Measurements from ENCODE around the gene APCDD1L.

APCDD1L gene

DNA sequence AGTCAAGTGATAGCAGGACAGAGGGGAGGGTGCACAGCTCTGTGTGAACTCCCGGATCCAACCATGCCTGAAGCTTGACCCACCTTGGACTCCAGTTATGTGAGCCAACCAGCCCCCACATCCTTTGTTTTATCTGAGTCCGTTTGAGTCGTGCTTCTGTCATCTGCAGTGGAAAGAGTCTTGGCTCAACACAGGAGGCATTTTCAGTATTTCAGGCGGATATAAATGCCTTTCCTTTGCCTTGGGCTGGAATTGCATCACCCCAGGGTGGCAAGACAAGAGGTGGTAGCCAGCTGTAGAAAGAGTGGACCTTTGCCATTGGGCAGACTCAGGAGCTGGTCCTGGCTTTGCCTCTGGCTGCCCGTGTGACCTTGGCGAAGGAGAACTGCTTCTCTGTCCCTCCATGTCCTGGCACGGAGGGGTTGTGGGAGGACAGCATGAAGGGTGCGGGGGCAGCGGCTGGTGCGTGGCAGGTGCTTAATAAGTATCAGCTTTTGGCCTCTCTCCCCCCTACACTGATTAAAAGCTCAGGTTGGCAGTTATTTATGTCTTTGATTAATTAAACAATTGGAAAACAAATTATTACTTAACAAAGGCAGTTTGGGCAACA, 42.6 kb upstream of the APCDD1L start:
- no peak overlapping the region for H3K9ac ChIP-seq (ENCODE audit: low read length)
- no peaks in the 10 kb centered on the region for H4K20me1 ChIP-seq (ENCODE audit: low read depth, low read length)
- no peaks in the 10 kb centered on the region for H3K9me2 ChIP-seq (replicated peaks; ENCODE audit: insufficient read depth, low read length)
- H3K79me2 ChIP-seq (ENCODE audit: insufficient read depth, low read length): no peaks in the 10 kb centered on the region
- H2AFZ ChIP-seq (ENCODE audit: low read depth, low read length, severe bottlenecking): no peak overlapping the region
- TF ChIP-seq EZH2phosphoT487 (conservative IDR thresholded peaks at IDR 0.05; ENCODE audit: low read length): no peak
- TF ChIP-seq, protein P1, sequence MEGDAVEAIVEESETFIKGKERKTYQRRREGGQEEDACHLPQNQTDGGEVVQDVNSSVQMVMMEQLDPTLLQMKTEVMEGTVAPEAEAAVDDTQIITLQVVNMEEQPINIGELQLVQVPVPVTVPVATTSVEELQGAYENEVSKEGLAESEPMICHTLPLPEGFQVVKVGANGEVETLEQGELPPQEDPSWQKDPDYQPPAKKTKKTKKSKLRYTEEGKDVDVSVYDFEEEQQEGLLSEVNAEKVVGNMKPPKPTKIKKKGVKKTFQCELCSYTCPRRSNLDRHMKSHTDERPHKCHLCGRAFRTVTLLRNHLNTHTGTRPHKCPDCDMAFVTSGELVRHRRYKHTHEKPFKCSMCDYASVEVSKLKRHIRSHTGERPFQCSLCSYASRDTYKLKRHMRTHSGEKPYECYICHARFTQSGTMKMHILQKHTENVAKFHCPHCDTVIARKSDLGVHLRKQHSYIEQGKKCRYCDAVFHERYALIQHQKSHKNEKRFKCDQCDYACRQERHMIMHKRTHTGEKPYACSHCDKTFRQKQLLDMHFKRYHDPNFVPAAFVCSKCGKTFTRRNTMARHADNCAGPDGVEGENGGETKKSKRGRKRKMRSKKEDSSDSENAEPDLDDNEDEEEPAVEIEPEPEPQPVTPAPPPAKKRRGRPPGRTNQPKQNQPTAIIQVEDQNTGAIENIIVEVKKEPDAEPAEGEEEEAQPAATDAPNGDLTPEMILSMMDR (IDR thresholded peaks at IDR 0.05; ENCODE audit: insufficient read depth, low read length, poor library complexity, severe bottlenecking): no peak
- H3K27ac ChIP-seq (ENCODE audit: low read depth, low read length): no peak overlapping the region
- no peaks in the 10 kb centered on the region for H3K27me3 ChIP-seq (ENCODE audit: low read length)
- no peaks in the 10 kb centered on the region for H3K36me3 ChIP-seq (ENCODE audit: low read length)
- no peak overlapping the region for H3K4me2 ChIP-seq (ENCODE audit: low read depth, low read length, poor library complexity, severe bottlenecking)
- H3F3A ChIP-seq (ENCODE audit: insufficient read depth): no peaks in the 10 kb centered on the region
- H3K4me3 ChIP-seq (ENCODE audit: insufficient read depth, low read length, poor library complexity, severe bottlenecking): no peak overlapping the region
- H3K9me3 ChIP-seq (ENCODE audit: insufficient read depth, low read length): no peaks in the 10 kb centered on the region

DNA sequence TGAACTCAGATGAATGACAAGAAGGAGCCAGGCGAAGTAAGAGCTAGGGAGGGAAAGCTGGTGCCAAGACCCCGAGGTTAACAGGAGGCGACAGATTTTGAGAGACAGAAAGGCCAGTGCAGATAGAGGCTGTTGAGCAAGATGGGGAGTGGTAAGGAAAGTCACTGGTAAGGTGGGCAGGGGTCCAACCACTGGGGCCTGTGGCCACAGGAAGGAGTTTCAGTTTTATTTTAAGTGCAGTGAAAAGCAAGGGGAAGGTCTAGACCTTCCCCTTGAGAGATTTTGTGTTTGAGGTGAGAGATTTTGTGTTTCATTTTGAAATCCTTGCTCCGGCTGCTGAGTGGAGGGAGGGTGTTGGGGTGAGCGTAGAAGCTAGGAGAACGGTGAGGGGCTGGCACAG, 41.8 kb upstream of the APCDD1L start:
- Histone ChIP-seq H3F3A (ENCODE audit: insufficient read depth) (no peaks in the 10 kb centered on the region), H3K27ac (ENCODE audit: low read depth, low read length) (no peak overlapping the region), H2AFZ (ENCODE audit: low read depth, low read length, severe bottlenecking) (no peak overlapping the region), H3K36me3 (ENCODE audit: low read length) (no peaks in the 10 kb centered on the region), H3K9ac (ENCODE audit: low read length) (no peak overlapping the region), H3K79me2 (ENCODE audit: insufficient read depth, low read length) (no peaks in the 10 kb centered on the region), H3K9me2 (replicated peaks; ENCODE audit: insufficient read depth, low read length) (no peaks in the 10 kb centered on the region), H4K20me1 (ENCODE audit: low read depth, low read length) (no peaks in the 10 kb centered on the region), H3K27me3 (ENCODE audit: low read length) (no peaks in the 10 kb centered on the region), H3K4me2 (ENCODE audit: low read depth, low read length, poor library complexity, severe bottlenecking) (no peak overlapping the region), H3K4me3 (ENCODE audit: insufficient read depth, low read length, poor library complexity, severe bottlenecking) (no peak overlapping the region), H3K9me3 (ENCODE audit: insufficient read depth, low read length) (no peaks in the 10 kb centered on the region)
- TF ChIP-seq EZH2phosphoT487 (conservative IDR thresholded peaks at IDR 0.05; ENCODE audit: low read length): no peak
- TF ChIP-seq, protein P1 (IDR thresholded peaks at IDR 0.05; ENCODE audit: insufficient read depth, low read length, poor library complexity, severe bottlenecking): no peak

DNA sequence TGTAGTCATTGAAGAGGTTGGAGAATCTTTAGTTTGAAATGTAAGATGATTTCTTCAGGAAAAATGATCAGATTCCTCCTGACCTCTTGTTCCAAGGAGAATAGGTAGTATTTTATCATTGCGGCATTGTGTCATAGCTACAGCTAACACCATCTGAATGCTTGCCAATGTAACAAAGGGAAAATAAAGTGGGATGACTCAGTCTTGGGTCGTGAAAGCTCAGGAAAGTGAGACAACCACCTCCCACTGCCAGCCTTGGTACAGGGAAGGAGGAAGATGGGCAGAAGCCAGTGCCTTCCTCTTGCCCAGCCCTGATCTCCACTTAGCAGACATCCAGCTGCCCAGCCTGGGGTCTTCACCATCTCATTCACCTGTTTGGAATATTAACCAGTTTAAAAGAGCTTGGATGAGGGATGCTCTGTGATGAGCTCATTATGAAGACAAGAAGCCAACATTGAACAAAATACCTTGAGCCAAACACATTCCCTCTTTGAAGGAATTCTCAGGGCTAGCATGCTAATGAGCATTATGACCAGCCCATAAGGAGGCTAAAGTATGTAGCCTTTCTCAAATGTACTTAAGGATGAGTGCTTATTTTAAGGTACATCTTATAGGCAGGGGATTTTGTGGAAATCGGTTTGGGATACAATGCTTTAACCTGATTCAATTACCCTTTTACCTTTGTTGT, 40.0 kb upstream of the APCDD1L start:
- no peaks in the 10 kb centered on the region for H3K27me3 ChIP-seq (ENCODE audit: low read length)
- H3K36me3 ChIP-seq (ENCODE audit: low read length): no peaks in the 10 kb centered on the region
- H2AFZ ChIP-seq (ENCODE audit: low read depth, low read length, severe bottlenecking): no peak overlapping the region
- TF ChIP-seq, protein P1 (IDR thresholded peaks at IDR 0.05; ENCODE audit: insufficient read depth, low read length, poor library complexity, severe bottlenecking): no peak
- no peak for TF ChIP-seq EZH2phosphoT487 (conservative IDR thresholded peaks at IDR 0.05; ENCODE audit: low read length)
- no peaks in the 10 kb centered on the region for H3K9me2 ChIP-seq (replicated peaks; ENCODE audit: insufficient read depth, low read length)
- H3K9ac ChIP-seq (ENCODE audit: low read length): no peak overlapping the region
- H4K20me1 ChIP-seq (ENCODE audit: low read depth, low read length): no peaks in the 10 kb centered on the region
- no peak overlapping the region for H3K4me2 ChIP-seq (ENCODE audit: low read depth, low read length, poor library complexity, severe bottlenecking)
- H3K9me3 ChIP-seq (ENCODE audit: insufficient read depth, low read length): no peaks in the 10 kb centered on the region
- H3K4me3 ChIP-seq (ENCODE audit: insufficient read depth, low read length, poor library complexity, severe bottlenecking): no peak overlapping the region
- H3K79me2 ChIP-seq (ENCODE audit: insufficient read depth, low read length): no peaks in the 10 kb centered on the region
- H3K27ac ChIP-seq (ENCODE audit: low read depth, low read length): no peak overlapping the region
- no peaks in the 10 kb centered on the region for H3F3A ChIP-seq (ENCODE audit: insufficient read depth)
